Measurements from ENCODE around the gene SLC12A8.

The SLC12A8 gene, protein sequence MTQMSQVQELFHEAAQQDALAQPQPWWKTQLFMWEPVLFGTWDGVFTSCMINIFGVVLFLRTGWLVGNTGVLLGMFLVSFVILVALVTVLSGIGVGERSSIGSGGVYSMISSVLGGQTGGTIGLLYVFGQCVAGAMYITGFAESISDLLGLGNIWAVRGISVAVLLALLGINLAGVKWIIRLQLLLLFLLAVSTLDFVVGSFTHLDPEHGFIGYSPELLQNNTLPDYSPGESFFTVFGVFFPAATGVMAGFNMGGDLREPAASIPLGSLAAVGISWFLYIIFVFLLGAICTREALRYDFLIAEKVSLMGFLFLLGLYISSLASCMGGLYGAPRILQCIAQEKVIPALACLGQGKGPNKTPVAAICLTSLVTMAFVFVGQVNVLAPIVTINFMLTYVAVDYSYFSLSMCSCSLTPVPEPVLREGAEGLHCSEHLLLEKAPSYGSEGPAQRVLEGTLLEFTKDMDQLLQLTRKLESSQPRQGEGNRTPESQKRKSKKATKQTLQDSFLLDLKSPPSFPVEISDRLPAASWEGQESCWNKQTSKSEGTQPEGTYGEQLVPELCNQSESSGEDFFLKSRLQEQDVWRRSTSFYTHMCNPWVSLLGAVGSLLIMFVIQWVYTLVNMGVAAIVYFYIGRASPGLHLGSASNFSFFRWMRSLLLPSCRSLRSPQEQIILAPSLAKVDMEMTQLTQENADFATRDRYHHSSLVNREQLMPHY

DNA sequence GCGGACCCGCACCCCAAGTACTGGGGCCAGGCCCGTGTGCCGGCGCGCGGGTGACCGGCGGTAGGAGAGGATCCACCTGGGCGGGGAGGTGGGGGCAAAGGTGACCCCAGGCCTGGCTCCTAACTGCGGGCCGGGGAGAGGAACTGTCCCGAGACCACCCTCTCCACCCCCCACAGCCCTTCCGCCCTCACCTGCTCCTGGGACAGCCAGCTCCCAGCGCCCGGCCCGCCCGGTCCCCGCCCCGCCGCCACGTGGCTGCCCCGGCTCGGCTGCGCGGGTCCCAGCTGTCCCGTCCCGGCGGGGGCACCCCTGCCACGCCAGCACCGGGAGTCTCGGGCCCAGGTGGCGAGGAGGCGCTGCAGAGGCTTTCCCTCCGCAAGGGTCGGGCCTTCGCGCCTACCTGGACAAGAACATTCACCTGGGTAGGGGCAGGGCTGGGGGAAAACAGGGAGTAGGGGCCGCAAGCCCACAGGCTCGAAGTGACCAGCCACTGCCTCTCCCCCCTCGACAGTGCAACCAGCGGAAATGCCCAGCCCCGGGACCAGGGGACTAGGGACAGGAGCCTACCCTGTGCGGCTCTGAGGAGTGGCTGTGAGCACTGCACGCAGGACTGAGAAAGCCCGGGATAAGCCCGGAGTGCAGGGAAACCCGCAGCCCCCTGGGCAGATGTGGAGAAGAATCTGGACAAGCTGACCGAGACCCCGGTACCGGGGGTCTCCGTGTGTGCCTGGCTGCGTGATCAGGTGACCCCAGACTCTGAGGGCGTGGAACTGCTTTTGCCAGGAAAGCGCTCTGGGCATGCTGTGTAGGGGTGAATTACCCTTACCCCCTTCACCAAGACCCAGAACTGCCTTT lies at the start of gene SLC12A8:
SLC12A8 (minus strand) TSS at position 240 of the 855 bp plus-strand sequence. CDS start 1,399 bp downstream, outside the sequence.
- no peak for DNase-seq

DNA sequence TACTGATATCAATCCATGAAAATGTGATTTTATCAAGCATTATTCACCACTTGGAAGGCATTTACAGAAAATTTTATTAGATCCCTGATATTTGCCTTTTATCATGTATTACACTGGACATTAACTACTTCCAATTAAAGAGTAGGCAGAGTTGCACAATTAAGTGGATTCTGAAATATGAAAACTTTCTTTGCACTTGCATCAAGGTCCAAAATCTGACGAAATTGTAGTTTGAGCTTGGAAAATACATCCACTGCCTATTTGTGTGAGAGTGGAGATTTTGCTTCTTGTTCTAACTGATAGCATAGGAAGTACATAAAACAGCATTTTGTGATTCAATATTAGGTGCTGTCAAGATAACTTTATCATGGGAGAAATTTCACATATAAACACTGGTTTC lies 49.6 kb upstream of the SLC12A8 start:
- DNase-seq, result no peak

DNA sequence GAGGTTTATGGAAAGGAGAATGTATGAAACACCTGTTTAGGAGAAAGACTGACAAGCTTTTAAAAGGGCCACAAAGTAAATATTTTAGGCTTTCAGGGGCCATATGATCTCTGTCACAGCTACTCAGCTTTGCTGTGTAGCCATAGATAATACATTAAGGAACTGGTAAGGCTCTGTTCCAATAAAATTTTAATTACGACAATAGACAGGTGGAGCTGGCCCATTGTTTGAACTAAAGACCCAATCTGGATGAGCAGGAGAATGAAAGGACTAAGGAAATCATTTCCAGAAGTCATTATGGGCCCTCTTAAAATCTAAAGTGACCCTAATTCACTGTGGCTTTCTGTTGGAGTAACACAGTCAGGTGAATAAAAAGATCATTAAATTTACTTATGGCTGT lies 48.5 kb upstream of the SLC12A8 start:
- no peak for DNase-seq

DNA sequence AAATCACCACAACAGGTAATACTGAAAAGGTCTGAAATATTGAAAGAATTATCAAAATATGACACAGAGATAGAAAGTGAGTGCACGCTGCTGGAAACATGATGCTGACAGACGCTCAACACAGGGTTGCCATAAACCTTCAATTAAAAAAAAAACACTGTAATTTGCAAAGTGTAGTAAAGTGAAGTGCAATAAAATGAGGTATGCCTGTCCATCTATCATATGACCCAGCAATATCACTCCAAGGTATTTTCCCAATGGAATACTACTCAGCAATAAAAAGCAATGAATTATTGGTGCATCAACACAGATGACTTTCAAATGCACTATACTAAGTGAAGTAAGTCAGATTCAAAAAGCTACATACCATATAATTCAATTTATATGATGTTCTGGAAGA lies 47.6 kb upstream of the SLC12A8 start:
- DNase-seq, result no peak

DNA sequence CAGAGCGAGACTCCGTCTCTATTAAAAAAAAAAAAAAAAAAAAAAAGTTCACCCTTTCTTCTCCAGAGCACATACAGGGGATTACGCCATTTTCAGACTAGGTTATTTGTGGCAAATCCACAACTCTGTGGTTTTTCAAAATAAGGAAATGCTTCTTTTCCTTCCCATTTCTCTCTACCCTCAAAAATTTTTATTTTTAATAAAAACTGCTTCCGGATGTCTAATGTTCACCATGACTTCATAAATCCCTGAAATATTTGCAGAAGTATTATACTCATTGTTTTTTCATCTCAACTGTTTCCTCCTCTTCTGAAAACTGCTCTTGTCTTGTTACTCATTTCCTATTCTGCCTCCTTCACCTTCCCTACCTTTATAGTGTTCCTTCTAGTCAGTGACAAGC lies 45.0 kb upstream of the SLC12A8 start:
- DNase-seq, result no peak

DNA sequence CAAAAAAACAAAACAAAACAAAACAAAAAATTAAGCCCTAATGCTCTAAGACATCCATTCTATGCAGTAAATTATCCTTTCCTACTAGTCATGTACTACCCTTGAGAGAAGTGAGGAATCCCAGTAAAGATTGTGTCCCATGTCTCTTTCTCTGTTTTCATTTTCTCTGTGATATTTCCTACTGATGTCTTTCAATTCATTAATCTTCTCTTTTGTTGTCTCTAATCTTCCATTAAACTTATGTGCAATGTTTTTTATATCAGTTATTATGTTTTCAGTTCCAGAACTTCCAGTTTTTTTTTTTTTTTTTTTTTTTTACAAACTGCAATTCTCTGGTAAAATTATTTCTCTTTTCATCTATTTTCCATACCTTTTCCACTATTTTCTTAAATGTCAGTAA lies 44.1 kb upstream of the SLC12A8 start:
- no peak for DNase-seq

DNA sequence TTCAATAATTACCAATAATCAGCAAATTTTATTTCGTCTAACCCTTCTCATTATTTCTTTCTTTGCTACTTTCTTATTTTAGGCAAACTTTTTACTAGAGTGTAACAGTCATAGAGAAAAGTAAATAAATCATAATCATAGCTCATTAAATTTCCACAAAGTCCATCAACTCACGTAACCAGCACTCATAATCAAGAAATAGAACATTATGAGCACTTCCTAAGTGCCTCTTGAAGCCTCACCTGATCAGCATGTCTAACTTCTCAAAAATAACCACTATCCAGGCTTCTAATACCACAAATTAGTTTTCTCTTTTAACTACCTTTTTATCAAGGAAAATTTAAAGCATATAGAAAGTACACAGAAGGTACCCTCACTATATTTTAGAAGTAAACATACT lies 38.4 kb upstream of the SLC12A8 start:
- DNase-seq, result no peak

DNA sequence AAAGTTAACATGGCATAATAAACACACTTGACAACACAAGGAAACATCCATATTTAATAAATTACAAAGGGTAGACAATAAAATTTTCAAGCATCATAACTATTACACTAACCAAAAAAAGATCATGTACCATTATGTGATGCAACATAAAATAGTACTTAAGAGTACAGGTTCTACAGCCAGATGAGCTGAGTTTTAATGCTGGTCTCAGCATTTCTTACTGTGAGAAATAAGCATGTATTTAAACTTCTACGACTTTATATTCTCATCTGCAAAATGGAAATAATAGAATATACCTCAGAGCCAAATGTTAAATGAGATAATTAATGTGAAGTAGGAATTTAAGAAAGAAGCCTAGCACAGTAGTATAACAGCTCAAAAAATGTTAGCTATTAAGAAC lies 33.7 kb upstream of the SLC12A8 start:
- no peak for DNase-seq

DNA sequence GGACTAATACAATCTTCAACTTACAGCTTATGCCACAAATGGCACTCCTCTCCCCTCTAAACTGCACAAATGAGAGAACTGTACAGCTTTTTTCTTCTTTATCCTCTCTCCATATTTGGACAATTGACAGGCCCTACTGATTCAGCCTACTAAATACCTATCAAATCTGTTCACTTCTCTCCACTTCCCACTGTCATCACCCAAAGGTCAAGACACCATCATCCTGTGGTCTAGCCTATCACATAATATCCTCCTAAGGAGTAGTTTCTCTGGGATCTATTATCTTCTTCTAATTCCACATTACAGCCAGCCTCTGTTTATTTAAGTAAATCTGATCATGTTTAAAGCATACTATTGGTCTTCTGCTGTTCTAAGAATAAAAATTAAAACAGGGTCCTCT lies 33.0 kb upstream of the SLC12A8 start:
- DNase-seq, result no peak

DNA sequence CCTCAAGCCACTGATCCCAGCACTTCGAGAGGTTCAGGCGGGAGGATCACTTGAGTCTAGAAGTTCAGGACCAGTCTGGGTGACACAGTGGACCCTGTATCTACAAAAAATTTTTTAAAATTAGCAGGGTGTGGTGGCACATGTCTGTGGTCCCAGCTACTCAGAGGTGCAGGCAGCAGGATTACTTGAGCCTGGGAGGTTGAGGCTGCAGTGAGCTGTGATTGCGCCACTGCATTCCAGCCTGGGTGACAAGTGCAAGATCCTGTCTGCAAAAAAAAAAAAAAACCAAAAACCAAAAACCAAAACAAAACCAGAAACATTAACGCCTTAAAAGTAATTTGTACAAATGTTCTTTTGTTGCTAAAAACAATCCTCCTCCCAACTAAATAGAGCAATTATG lies 27.9 kb upstream of the SLC12A8 start:
- DNase-seq, result no peak

DNA sequence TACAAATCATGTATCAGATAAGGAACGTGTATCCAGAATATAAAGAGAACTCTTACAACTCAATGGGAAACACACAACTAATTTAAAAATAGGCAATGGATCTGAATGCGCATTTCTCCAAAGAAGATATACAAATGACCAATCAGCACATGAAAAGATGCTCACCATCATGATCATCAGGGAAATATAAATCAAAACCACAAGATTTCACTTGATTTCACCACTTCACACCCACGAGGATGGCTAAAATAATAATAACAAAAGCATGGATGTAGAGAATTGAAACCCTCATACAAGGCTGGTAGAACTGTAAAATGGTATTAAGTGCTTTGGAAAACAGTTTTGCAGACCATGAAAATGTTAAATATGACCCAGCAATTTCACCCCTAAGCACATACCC lies 26.7 kb upstream of the SLC12A8 start:
- no peak for DNase-seq

DNA sequence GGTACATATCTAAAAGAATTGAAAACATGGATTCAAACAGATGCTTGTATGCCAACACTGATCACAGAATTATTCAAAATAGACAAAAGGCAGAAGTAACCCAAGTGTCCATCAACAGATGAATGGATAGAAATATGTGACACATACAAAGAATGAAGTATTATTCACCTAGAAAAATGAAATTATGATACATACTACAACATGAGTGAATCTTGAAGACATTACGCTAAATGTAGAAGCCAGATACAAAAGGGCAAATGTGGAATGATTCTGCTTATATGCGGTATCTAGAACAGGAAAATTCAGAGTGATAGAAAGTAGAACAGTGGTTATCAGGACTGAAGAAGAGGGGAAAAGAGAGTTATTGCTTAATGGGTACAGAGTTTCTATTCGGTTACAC lies 26.2 kb upstream of the SLC12A8 start:
- no peak for DNase-seq

DNA sequence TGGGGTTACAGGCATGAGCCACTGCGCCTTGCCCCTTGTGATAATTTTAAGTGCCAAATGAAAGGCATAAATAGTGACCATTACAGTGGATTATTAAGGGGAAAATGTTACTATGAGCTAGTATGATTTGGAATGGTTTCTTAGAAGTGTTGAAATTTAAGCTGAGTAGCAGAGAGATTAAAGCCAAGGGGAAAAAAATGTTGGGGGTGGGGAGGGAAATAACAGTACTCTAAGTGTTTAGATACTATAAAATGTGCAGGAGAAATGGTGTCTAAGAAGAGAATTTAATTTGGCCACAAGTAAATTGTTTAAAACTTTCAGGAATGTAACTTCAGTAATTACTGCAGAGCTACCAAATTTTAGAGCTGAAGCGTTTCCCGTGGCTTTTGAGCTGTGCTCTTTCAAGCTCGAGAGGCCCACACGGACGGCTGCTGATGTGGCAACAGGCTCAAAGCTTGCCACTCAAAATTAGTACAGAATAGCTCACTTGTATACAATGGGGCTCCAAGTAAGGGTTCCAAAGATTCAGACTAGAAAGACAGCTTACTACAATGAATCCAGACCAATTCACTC lies 23.9 kb upstream of the SLC12A8 start:
- DNase-seq, result no peak

DNA sequence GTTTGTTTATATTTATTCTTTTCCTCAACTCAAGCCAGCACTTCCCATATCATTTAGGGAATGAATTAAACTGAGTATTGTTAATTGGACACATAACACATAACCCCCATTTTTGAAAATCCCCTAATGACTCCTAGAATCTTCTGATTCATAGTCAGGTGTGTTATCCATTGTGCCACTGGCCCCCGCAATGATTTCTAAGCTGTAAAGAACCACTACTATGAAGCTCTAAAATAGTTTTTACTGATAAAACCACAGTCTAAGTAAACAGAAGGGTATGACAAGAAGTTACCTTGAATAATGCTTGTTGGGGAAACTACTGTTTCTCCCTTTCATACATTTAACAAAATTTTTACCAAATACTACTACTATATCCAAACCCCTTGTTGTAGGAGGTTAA lies 22.3 kb upstream of the SLC12A8 start:
- DNase-seq, result no peak

DNA sequence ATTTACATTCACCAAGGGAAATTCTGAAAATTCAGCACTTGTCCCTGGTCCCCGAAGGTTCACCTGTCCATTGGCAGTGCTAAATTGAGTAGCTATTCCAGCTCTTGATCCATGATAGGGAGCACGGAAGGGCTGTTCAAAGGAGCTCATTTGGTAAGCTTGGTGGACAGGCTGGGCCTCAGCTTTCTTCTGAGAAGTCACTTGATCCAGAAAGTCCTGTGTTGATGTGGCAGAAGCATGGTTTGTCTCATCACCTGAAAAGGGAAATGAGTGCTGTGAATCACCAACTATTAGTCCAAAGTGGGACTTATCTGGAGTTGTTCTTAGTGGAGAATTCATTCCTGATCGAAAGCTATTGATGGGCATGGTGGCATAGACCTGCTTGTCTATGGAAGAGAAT lies 19.9 kb upstream of the SLC12A8 start:
- DNase-seq, result no peak

DNA sequence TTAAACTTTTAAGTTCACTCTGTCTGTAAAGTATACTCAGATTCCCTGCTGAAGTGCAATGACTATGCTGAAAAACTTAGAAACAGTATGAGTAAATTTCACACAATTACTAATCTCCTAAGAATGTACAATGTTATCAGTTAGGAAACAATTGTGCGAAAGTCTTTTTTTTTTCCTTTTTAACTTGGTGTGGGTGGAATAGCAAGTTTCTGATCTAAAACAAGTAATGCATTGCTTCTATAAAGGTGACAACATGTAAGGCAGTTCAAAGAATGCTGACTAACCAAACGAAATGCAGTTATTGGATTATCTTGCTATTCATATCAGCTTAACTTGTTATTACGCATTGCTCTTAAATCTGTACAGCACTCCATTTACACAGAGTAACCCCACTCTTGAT lies 19.3 kb upstream of the SLC12A8 start:
- no peak for DNase-seq

DNA sequence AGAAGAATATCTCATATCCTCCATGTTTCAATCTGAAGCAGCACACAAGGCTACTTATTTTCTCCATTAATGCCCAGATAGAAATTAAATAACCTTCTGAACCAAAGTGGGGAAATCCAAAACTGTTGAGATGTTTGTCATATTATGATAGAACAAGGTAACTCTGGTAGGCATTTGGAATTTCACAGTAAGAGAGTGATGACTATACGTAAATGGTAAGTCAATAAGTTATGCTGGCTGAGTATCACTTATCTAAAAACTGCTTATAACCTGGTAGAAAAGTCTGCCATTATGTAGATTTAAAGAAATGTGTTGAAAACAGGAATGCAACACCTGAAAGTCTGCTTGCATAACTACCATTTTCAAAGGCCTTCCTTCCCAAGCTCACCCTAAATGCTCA lies 17.2 kb upstream of the SLC12A8 start:
- no peak for DNase-seq

DNA sequence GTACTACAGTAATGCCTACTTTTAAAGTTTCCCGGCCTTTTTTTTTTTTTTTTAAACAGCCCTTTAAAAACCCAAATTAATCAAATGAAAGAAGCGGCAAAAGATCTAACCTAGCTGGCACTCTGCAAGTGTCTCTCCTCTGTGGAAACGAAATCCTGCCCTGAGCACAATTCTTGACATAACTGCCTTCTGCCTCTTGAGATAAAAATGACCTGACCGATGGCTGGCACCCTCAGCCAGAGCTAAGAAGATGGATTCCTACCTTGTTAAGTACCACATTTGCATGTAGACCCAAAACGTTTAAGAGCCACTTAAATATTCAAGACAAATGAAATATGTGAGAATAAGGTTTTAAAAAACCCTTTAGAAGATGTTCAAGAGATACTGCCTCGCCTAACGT lies 16.6 kb upstream of the SLC12A8 start:
- no peak for DNase-seq

DNA sequence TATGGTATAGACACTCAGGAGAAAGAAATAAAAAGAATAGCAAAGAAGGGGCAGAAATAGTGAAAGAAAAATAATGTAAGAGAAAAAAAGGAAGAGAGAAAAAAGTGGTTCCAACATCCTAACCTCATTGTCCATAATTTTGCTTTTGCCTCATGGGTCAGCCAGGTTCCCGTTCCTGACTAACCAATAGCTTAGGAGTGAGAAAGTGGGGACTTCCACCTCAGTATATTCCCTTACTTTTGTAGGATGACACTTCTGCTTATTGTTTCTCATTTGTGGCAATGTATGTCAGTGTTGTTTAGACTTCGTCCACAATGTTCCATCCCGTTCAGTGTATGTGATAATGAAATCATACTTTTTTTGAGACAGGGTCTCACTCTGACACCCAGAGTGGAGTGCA lies 9.3 kb upstream of the SLC12A8 start:
- DNase-seq, result no peak

DNA sequence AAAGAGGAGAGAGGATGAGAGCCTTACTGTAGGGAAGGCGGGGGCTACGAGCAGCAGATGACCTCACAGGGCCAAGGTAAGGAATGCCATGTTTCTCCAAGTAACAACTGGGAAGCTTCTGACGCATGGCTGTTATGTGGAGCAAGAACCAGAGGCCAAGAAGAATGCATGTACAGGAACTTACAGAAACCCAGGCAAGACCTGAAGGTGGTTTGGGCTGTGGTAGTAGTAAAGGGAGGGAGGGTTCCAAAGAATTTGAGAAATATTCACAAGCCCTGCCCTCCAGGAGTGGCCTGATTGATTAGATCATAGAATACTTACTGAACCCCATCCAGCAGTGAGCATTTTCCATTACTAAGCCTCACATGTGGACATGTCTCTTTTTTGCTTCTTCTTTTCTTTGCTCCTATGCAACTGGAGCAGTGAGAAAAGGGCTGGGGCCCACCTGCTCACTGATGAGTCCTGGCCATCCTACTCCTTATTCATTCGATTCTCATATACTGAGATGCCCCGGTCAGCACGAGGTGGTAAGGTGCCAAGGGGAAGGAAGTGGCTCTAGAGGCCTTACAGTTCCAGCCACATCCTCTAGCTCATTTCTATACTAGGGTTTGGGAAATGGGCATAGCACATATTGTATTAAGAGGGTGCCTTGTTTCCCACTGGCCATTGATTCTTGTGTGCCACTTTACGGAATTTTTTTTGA lies 8.3 kb upstream of the SLC12A8 start:
- DNase-seq, result no peak

DNA sequence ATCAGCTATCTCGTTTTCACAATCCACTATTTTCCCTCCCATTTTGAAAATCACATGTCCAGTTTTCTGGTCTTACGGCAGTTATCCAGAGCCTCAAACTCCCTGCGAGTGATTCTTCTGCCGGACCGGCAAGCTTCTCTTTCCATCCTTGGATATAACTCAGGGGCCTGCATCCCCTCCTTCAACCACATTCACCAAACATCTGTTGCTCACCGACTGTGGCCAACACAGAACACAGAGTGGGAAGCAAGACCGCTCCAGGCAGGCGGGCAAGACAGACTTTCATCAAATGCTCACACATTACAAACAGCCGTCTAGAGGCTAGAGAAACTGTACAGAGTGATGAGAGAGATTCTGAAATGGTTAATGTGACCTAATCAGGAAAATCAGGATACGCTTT lies 7.6 kb upstream of the SLC12A8 start:
- no peak for DNase-seq

DNA sequence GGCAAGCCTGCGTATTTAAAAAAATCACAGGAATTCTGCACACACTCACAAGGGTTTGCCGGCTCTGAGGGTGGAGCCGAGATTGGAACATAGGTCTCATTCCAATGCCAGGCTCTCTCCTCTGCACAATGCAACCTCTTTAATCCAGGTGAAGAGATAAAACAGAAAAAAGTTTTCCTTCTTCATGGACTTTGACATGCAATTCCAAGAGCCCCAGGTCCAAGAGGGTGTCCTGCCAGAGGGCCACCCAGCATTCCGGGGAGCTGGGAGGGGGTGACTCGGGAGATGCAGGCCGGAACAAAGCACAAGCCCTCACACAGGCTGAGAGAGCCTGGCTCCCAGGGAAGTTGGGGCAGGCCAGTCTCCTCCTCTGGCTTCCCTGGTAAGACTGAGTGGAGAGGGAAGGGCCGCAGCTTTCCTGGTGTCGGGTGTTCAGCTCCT lies 6.7 kb upstream of the SLC12A8 start:
- DNase-seq, result no peak
